HG02884 (cell line): ENCODE measurements around the gene ZNHIT2.
A peak's percentile ranks its signal among the peaks of the same experiment; 100 is the strongest.
"Not testable (repeated sequence)": the region's sequence is repeated elsewhere in the genome, so short reads cannot be mapped to it uniquely, and the experiment has no call there.

Source experiments
- ATAC-seq: cut with Tn5 transposase; IDR thresholded peaks from one replicate; pipeline ENCODE4 v1.9.1; 2021; ENCODE audit warnings: mild to moderate bottlenecking, moderate library complexity; ENCODE audit not compliant: unreplicated experiment

The ZNHIT2 gene

GRCh38 chr11:65117206-65118096, at the start of gene ZNHIT2:
Gene ZNHIT2, minus strand, starts transcription at chr11:65117701. Its CDS starts 48 bp downstream, at chr11:65117653.
- peak; percentile 54 for ATAC-seq

- ATAC-seq, result no peak
Observed at GRCh38 chr11:65166893-65167292, 49.4 kb upstream of the ZNHIT2 start.

DNA sequence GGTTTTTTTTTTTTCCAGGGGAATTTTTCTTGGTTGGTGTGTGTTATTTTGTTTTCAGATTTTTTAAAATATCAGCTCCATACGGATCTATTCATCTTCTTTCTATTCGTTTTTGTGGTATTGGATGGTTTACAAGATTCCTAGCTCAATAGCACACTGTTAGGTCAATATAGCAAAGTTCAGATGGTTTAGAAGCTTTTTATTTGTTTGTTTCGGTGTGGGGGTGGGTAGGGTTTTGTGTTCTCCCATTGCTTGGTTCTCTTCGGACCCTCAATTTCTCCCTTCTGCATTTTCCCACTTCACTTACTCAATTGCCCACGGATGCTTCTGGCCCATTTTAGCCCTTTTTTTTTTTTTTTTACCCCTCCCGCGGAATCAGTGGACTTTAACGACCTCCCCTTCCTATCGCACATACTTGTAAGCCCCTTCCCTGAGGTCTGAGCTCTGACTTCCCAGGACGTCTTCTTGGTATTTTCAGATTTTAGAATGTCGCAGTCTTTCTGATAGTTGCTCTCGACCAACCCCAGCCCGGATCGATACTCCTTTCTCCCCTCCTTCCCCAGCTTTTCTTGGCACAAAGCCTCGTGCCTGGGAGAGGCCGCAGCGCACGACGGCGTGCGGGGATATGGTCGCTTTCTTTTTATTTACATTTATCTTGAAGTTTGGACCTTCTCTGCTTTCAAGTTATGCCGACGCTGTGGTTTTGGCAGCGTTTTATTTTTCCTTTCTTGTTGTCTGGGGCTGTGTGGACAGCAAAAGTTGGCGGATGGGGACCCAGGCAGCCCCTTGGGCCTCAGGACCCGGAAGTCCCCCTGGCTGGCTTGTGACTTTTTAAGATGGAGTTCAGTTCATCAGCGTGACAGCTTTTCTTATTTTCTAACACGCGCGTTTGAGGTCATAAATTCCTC, 48.2 kb upstream of the ZNHIT2 start:
- no peak for ATAC-seq

GRCh38 chr11:65163684-65164083, 46.2 kb upstream of the ZNHIT2 start:
- no peak for ATAC-seq

GRCh38 chr11:65160643-65161042, 43.1 kb upstream of the ZNHIT2 start:
- no peak for ATAC-seq

- peak; percentile 57 for ATAC-seq
Observed at GRCh38 chr11:65159012-65159411, 41.5 kb upstream of the ZNHIT2 start.

DNA sequence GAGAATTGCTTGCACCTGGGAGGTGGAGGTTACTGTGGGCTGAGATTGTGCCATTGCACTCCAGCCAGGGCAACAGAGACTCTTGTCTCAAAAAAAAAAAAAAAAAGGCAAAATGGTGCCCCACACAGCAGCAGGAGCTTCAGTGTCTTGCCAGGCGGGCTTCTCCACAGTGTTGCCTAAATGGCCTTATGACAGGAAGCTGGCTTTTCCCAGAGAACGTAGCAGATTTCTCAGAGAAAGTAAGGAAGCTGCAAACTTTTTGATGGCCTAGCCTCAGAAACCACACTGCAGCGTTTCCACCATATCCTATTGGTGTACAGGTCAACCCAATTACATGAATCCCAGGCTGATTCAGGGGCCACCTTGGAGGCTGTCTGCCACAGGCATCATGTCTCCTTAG, 39.8 kb upstream of the ZNHIT2 start:
- ATAC-seq, result no peak

GRCh38 chr11:65156926-65157325, 39.4 kb upstream of the ZNHIT2 start:
- ATAC-seq, result no peak

- ATAC-seq, result no peak
Observed at GRCh38 chr11:65156256-65156655, 38.8 kb upstream of the ZNHIT2 start.

- no peak for ATAC-seq
Observed at GRCh38 chr11:65152122-65152521, 34.6 kb upstream of the ZNHIT2 start.

- no peak for ATAC-seq
Observed at GRCh38 chr11:65151331-65151899, 33.9 kb upstream of the ZNHIT2 start.

GRCh38 chr11:65150509-65151299, 33.2 kb upstream of the ZNHIT2 start:
- ATAC-seq, result no peak

- ATAC-seq, result not testable (repeated sequence)
Observed at GRCh38 chr11:65150131-65150508, 32.6 kb upstream of the ZNHIT2 start.

DNA sequence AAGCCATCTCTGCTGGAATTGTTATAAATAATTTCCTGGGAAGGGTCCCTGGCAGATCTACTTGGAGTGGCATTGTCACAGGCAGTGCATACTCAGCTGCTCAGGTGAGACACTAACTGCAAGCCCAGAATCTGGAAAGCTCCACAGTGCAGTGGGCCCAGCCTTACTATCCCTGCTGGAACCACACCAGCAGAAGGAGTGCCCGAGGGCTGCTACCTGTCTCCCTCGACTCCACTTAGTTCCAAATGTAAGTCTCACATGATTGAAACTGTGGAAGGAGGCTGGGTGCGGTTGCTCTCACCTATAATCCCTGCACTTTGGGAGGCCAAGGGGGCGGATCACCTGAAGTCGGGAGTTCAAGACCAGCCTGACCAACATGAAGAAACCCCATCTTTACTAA, 31.2 kb upstream of the ZNHIT2 start:
- no peak for ATAC-seq

GRCh38 chr11:65147352-65148075, 30.0 kb upstream of the ZNHIT2 start:
- no peak for ATAC-seq

DNA sequence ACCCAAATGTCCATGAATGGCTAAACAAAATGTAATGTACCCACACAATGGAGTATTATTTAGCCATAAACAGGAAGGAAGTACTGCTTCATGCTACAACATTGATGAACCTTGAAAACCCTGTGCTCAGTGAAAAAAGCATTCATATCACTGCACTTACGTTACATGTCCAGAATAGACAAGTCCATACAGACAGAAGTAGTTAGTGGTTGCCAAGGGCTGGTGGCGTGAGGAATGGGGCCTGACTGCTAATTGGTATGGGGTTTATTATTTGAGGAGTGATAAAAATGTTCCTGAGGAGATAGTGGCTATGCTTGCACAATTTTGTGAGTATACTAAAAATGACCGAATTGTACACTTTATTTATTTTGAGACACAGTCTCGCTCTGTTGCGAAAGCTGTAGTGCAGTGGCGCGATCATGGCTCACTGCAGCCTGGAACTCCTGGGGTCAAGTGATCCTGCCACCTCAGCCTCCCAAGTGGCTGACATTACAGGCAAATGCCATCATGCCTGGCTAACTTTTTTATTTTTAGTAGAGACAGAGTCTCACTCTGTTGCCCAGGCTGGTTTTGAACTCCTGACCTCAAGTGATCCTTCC, 24.5 kb upstream of the ZNHIT2 start:
- ATAC-seq, result no peak

DNA sequence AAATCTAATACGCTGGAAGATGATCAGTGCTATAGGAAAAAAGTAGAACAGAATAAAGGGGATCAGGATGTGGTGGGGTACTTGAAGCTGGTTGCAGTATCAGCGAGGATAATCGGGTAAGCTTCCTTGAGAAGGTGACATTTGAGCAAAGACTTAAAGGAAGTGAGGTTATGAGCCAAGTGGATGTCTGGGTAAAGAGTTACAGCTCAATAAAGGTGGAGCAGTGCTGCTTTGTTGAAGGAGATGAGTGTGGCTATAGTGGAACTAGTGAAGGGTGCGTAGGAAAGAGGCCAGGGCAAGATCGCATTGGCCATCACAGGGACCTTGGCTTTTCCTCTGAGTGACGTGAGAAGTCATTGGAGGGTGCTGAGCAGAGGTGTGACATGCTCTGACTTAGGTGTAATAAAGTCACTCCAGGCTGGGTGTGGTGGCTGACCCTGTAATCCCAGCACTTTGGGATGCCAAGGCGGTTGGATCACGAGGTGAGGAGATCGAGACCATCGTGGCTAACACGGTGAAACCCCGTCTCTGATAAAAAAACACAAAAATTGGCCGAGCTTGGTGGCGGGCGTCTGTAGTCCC, 19.1 kb upstream of the ZNHIT2 start:
- no peak for ATAC-seq

DNA sequence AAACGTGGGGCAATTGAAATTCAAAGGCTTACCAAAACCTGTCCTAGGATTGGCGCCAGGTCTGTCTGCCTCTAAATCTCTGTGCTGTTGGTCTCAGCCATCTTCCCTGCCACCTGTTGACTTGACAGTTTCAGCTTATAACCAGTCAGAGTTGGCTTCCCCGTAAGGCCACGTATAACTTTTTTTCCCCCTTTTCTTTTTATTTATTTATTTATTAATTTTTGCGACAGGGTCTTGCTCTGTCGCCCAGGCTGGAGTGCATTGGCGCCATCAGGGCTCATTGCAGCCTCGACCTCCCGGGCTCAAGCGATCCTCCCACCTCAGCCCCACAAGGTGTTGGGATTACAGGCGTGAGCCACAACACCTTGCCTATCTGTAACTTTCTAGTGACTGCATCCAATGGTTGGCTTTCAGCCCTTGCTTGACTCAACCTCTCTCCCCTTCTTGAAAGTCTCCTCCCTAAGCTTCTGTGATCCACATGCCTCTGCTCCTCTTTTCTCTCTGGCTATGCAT, 18.2 kb upstream of the ZNHIT2 start:
- ATAC-seq, result no peak
